GM19238 (cell line): ENCODE results near the gene CCDC78.
"Not testable (repeated sequence)": the region's sequence is repeated elsewhere in the genome, so short reads cannot be mapped to it uniquely, and the experiment has no call there.

Experiments
- DNase-seq: peaks from one replicate; pipeline ENCODE4 v3.0.0; 2011; ENCODE audit warnings: low spot score; ENCODE audit not compliant: insufficient read length

The CCDC78 gene

DNA sequence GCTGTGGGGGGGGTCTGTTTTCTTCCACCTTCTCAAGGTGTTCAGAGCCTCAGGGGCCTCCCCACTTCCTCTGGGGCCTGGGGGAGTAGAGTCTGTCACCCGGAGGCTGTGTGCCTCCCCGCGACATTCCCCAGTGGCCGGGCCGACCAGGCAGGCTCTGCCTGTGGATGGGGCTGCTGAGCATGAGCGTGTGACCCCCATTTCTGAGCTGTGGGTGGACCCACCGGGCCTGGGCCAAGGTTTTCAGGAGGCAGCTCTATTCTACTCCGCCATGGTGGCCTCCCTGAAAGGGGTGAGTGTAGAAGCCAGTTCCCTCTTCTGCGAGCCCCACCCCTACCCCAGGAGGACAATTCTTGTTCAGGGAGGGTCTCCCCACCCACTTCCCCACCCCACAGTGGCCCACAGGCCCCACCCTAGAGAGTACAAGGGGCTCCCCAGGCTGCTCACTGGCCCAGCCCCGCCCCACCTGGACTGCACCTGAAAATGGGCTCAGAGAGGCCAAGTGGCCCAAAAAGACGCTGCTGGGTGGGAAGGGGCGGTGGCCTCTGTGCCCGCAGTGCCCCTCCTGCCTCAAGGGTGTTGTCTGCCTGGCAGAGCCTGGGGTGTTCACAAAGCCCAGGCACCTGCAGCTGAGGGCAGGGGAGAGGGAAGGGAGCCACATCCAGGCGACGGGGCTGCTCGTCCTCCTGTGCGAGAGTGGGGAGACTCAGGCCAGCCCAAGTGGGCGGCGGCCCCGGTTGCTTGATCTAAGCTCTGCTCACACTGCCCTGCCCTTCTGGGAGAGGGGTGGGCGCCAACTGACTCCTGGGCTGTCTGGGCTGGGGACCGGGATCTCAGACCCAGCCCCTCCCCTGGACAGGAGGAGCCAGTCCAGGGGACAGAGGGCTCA, 35.6 kb upstream of the CCDC78 start:
- no peak for DNase-seq

DNA sequence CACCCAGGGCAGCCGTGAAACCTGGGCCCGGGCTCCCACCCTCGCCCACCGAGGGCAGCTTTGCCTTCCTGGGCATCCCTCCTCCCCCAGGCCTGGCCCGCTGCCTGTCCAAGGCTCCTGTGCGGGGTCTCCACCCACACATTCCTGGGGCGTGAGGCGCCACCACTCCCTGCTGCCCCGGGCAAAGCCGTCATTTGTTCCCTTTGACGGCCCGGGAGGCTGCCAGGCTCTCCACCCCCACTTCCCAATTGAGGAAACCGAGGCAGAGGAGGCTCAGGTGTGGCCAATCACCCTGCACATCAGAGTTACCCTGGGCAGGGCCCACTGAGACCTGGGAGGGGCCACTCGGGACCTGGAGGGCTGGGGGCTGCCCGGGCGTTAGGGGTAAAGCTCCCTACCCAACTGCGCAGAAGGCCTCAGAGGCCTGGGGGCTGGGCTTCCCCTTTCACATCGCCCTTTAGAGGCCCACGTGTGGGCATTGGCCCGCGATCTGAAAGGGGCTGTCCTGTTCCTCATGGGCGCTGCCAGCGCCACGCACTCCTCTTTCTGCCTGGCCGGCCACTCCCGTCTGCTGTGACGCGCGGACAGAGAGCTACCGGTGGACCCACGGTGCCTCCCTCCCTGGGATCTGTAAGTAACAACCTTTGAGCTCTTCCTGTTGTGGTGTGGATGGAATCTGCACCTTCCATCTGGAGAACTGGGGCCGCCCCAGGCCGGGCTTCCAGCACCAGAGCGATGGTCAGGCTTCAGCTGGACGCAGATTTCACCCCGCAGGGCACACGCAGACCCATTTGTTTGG, 34.5 kb upstream of the CCDC78 start, which contains the start of gene MSLN:
MSLN (plus strand) TSS at position 190 of the 799 bp plus-strand sequence. CDS start 1,947 bp downstream, outside the sequence.
- no peak for DNase-seq

DNA sequence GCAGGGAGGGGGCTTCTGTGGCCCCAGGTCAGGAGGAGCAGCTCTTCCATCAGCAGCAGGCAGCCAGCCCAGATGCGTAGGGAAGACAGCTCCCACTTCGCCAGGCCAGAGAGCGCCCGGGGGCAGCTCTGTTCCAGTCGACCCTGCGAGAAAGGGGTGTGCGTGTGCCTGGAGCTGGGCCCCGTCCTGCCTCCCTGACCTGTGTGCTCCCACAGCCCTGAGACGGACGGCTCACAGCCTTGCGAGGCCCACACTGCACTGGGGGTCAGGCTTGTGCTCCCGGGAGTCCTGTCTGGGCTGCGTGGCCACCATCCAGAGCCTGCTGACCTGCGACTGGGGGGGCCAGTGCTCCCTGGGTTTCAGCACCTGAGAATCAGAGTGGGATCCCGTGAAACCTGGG, 33.8 kb upstream of the CCDC78 start:
- DNase-seq = no peak

DNA sequence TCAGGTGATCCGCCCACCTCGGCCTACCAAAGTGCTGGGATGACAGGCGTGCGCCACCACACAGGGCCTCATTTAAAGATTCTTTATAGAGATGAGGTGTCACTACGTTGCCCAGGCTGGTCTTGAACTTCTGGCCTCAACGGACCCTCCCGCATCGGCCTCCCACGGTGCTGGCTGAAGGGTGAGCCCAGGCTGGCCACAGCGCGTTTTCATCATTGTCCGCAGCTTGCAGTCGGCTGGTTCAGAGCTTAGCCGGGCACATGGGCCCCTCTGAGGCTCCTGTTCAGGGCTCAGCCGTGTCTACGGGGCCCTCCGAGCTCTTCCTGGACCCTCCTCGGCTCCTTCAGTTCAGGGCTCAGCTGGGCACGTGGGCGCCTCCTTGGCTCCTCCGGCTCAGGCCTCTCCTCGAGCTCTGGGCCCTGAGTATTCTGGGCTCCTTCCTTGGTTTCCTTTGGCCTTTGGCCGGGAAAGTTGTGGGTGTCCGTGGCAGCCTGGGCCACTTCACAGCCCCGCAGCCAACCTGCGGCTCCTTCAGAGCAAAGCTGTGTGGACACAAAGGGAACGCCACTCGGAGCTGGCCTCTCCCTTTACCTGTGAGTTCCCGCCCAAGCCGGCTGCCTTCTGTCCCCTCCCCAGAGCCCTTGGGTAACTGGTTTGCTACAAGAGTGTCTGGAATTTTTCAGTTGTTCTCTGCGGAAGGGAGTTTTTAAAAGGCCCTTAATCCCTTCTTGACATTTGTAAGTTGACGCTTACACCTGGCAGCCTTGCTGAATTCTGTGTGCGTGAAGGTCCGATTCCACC, 33.1 kb upstream of the CCDC78 start:
- no peak for DNase-seq

DNA sequence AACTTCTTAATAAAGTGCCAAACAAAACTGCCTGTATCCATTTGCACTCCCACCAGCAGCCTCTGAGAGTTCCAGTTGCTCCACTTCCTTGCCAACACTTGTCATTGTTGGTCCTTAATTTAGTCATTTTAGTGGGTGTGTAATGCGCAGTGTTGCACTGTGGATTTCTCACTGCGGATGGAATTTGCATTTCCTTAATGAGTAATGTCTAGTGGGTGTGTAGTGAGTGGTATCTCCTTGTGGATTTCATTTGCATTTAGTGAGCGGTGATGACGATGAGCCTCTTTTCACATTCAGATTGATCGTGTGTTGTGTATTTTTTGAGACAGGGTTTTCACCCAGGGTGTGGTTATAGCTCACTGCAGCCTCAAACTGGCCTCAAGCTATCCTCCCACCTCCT, 30.2 kb upstream of the CCDC78 start:
- DNase-seq = no peak

DNA sequence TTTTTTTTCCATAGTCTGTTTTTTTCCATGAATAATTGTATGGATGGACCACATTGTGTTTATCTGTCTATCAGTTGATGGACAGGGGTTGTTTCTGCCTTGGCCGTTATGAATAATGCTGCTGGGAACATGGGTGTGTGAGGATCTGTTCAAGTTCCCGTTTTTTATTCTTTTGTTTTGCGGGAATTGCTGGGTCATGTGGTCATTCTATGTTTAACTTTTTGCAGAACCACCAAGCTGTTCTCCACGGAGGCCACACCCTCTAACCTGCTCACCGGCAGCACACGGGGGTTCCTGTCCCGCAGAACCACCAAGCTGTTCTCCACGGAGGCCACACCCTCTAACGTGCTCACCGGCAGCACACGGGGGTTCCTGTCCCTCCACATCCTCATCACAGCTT, 28.4 kb upstream of the CCDC78 start:
- no peak for DNase-seq

DNA sequence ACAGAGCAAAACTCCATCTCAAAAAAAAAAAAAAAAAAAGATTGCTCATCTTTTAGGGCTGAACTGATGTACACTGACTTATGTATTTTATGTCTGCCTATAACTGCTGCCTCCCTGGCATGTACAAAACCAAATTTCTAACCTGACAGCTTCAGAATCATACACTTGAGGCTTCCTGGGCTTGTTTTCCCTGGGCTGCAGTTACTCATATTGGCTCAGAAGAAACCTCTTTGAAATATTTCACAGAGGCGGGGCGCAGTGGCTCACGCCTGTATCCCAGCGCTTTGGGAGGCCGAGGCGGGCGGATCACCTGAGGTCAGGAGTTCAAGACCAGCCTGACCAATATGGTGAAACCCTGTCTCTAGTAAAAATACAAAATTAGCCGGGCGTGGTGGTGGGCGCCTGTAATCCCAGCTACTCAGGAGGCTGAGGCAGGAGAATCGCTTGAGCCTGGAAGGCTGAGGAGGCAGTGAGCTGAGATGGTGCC, 27.9 kb upstream of the CCDC78 start:
- DNase-seq = not testable (repeated sequence)

DNA sequence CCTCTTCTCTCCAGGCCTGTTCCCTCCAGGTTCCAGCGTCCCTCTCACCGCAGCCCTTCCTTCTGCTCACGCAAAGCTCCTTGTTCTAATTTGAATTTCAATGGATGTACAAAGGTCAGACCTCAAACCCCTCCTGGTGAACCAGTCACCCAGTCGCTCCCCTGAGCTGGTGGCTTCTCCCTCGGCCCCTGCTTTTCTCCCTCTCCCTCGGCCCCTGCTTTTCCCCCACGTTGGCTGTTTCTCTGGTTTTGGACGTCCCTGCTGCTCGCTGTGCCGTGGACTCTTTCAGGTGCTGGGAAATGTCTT, 25.7 kb upstream of the CCDC78 start:
- DNase-seq = no peak

DNA sequence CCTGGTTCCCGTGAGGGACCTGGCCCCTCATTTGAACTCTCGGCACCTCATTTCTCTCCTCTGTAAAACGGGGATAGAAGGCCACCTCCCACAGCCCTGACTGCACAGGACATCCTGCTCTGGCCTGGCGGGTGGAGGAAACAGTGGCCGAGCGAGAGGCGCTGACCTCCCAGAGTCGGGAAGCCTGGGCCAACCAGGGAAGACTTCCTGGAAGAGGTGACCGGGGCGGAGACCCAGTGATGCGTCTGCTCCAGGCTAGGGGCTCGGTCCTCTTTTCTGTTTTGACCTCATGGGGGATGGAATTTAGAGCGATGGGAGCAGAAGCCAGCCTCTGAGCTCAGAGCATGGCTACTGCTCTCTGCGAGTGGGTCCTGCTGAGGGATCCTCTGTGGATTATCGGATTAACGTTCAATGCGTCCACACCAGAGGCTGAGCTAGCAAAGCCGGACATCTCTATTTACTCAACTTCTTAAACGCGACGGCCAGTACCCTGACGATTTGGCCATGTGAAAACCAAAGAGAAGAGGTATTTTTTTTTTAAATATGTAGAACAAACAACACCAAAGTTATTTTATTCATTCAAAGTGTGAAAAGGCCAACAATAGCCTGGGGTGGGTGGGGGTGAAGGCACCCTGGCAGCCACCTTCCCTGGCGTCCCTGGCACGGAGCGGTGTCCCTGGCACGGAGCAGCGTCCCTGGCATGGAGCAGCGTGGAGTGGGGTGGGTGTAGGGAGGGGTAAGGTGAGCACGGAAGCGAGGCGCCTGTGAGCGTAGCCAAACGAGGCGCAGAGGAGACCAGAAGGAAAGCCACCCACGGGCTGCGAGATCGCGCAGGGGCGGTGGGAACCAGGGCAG, 25.1 kb upstream of the CCDC78 start:
- DNase-seq = no peak

DNA sequence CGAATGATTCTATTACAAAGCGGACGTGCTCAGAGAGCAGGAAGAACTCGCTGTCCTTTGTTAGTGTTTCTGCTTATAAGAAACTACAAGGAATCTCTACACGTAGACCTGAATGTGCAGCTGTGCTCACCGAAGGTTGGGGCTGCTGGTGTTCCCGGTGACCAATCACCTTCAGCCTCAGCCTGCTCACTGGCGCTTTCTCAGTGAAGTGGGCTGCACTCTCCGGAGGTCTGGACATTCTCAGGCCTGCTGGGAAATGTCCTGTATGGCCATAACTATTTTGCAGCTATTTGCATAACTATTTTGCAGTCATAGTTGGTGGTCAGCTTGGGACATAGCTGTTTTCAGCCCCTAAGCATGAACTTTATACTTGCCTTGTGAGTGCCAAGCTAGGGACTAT, 24.2 kb upstream of the CCDC78 start:
- DNase-seq = no peak

DNA sequence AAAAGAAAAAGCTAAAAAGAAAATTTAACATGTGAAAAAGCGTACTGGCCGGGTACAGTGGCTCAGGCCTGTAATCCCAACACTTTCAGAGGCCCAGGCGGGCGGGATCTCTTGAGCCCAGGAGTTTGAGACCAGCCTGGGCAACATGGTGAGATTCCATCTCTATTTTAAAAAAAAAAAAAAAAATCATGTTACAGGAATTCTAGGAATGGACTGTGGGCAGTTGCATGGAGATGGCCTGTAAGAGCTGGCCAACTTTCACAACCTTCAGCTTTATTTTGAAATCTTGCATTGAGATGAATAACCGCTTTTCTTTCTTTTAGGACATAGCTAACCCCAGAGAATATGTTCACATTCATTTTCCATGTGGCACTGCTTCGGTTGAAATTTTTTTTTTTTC, 22.8 kb upstream of the CCDC78 start:
- no peak for DNase-seq

DNA sequence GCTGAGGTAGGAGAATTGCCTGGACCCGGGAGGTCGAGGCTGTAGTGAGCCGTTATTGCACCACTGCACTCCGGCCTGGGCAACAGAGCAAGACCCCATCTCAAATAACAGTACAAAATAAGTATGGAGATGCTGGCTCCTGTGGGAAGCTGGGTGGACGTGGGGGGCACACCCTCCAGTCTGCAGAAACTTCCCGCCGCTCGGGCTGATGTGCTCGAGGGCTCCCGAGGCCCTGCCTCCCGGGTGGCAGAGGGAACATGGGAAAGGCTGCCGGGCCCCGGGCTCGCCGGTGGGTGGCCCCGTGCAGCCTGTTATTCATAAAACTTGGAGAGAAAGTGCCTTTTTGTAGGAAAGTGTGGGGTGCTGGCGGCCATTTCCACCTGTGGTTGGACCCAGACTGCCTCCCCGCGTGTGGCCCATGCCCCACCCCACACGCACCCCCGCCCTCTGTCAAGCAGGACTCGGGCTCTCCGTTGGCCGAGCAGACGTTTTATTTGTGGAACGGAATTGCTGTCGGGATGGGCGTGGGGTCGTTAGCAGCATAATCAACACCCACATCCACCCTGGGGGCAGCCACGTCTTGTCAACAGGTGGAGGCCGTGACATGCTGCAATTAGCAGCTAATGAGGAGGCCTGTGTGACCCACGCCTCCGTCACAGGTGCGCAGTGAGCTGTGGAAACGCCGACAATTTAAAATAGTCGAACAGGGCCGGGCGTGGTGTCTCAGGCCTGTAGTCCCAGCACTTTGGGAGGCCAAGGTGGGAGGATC, 21.9 kb upstream of the CCDC78 start:
- no peak for DNase-seq

DNA sequence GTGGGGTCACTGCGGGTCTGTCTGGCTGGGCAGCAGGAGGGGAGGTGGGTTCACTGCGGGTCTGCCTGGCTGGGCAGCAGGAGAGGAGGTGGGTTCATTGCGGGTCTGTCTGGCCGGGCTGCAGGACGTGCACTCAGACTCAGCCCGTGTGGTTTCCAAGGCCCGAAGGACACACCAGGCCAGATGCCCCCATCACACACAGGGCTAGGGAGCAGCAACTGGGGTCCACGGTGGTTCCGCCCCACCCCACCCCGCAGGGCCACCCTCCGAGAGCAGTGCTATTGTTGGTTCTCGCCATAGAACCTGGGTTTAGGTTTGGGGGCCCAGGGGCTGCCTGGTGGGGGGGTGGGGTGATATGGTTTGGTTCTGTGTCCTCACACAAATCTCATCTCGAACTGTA, 20.4 kb upstream of the CCDC78 start:
- DNase-seq = no peak

DNA sequence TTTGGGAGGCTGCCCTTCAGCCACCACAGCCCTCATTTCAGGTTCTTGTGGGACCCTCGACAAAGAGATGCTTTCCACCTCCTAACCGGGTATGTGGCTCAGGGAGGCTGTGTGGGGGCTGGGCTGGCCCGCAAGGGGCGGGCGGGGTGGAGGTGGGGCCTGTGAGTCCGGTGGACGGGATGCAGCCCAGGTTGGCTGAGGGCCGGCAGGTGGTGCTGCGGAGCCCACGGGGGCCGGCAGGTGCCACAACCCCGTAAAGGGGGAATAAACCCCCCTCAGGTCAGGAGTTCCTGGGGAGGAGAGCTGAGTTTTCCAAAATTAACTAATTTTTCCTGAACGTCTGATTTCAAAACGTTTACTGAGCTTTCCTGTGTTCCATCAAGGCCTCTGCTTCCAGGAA, 19.5 kb upstream of the CCDC78 start:
- no peak for DNase-seq

DNA sequence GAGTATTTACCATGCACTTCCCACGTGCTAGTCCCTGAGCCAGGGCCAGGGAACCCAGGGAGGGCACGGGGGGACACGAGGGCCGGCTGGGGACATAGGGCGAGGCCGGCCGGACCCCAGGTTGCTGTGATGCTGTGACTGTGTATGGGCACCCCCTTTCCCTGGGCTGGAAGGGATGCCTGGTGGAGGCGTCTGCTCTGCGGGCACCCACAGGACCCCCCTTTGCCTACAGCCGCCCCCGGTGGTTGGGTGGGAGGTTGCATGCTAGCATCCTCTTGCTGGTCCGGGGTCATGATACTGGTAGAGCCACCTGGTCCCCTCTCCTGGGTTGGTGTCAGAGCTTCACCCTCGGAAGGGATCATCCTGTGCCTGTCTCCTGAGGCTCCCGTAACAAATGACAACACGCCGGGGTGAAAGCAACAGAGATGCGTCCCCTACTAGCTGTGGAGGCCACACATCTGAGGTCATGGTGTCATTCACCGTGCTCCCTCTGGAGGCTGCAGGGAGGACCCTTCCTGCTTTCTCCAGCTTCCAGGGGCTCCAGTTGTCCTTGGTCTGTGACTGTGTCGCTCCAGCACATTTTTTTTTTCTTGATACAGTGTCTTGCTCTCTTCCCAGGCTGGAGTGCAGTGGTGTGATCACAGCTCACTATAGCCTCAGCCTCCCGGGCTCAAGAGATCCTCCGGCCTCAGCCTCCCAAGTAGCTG, 17.7 kb upstream of the CCDC78 start:
- DNase-seq = no peak

DNA sequence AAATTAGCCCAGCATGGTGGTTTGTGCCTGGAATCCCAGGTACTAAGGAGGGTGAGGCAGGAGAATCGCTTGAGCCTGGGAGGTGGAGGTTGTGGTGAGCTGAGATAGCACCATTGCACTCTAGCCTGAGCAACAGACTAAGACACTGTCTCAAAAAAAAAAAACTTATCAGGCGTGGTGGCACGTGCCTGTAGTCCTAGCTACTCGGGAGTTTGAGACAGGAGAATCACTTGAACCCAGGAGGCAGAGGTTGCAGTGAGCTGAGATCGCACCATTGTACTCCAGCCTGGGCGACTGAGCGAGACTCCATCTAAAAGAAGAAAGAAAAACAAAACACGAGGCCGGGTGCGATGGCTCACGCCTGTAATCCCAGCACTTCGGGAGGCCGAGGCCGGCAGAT, 16.7 kb upstream of the CCDC78 start:
- DNase-seq = not testable (repeated sequence)

DNA sequence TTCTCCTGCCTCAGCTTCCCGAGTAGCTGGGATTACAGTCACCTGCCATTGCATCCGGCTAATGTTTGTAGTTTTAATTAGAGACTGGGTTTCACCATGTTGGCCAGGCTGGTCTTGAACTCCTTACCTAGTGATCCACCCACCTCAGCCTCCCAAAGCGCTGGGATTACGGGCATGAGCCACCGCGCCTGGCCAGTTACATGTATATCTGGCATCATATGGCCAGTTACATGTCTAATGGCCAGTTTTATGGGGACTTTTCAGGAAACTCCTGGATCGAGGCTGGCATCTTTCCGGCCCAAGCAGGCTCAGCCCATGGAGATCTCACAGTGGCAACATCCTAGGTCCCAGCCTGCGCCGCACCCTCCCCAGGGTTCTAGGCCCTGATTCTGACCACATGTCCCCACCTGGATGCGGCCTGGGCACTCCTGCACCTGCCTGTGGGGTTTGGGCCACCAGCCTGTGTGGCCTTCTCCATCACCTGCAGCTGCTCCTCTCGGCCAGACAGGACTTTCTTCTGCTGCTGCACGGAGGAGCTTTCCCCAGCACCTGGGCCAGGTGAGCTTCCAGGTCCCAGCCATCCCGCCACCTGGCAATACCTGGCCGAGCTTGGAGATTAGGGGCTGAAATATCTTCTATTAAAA, 15.9 kb upstream of the CCDC78 start:
- DNase-seq = no peak

DNA sequence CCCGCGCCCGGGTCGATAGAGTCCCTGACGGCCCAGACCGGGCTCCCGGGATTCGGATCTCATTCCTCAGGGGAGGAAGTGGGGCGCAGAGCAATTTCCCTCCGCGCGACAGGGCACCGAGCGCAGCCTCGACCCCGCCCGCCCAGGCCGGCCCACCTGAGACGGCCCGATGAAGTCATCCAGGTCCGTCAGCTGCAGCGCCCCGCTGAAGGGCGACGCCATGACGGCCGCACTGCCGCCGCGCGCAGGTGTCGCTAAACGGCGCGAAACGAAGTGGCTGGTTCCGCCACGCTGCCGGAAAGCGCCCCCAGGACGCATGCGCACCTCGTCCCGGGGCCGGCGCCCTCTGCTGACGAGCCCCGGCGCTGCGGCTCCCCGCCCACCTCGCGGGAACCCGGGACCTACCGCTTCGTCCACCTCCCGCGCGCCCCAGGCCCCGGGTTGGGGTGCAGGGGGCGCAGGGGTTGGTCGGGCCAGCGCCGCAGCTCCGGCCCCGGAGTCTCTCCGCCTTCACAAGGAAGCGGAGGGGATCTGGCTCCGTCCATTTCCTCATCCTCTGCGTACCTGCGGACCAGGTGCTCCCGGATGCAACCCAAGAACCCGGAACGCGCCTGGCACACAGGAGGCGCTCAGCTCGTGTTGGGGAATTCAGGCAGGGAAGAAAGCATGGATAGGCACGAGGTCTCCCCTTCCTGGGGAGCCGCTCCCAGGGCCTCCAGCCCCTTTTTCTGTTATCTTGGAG, 14.7 kb upstream of the CCDC78 start, which contains the start of gene CIAO3:
CIAO3 (minus strand) TSS at position 234 of the 742 bp plus-strand sequence; CDS start at position 222, 12 bp downstream.
- peak; percentile 97 for DNase-seq
